Kidney (tissue), 14 donors: ENCODE data around the gene KAT8. TPM values are rescaled to one million over a fixed set of nuclear protein-coding genes. Genes with fewer than 3 reads are reported as not detected.

ENCODE experiments used
- DNase-seq, 5 donors: peaks; one replicate each; pipeline ENCODE4 v3.0.0-alpha.2; 2013 to 2020
- FAIRE-seq: peaks from 2 replicates; lab custom pipeline; 2012; peaks lifted over from hg19 to GRCh38; lab: Jason Lieb, UNC
- H3K27ac ChIP-seq, 2 donors: one replicate each; pipeline ENCODE4 v1.7.0; 2013; ENCODE audit warnings: low read depth in 2 of 2, low read length in 2 of 2, inconsistent platforms in 1 of 2
- H3K27me3 ChIP-seq: one replicate; pipeline ENCODE4 v1.7.1; 2013; ENCODE audit warnings: low read length, inconsistent platforms; ENCODE audit not compliant: control insufficient read depth, insufficient read depth
- H3K36me3 ChIP-seq, 3 donors: one replicate each; pipeline versions ENCODE4 v1.7.0 to v1.7.1; 2013; ENCODE audit warnings: low read length in 3 of 3, control low read depth in 1 of 3, inconsistent platforms in 1 of 3; ENCODE audit not compliant: insufficient read depth in 3 of 3, control insufficient read depth in 2 of 3
- H3K4me1 ChIP-seq, 3 donors: one replicate each; pipeline versions ENCODE4 v1.7.0 to v1.7.1; 2013; ENCODE audit warnings: low read length in 3 of 3, inconsistent platforms in 1 of 3, low read depth in 1 of 3; ENCODE audit not compliant: control insufficient read depth in 2 of 3, insufficient read depth in 2 of 3
- H3K4me3 ChIP-seq, 3 donors: one replicate each; pipeline versions ENCODE4 v1.7.0 to v1.8.1; 2013; ENCODE audit warnings: low read length in 3 of 3, control low read depth in 1 of 3, inconsistent platforms in 1 of 3
- H3K9ac ChIP-seq, 3 donors: one replicate each; pipeline versions ENCODE4 v1.7.0 to v1.7.1; 2013; ENCODE audit warnings: low read length in 3 of 3, control low read depth in 1 of 3, inconsistent platforms in 1 of 3
- H3K9me3 ChIP-seq, 3 donors: one replicate each; pipeline versions ENCODE4 v1.7.0 to v1.7.1; 2013; ENCODE audit warnings: low read length in 3 of 3, control low read depth in 1 of 3, inconsistent platforms in 1 of 3; ENCODE audit not compliant: control insufficient read depth in 2 of 3, insufficient read depth in 1 of 3
- CTCF ChIP-seq: IDR thresholded peaks from 3 replicates; pipeline ENCODE4 v1.5.1; 2012; ENCODE audit warnings: mild to moderate bottlenecking, moderate library complexity, borderline replicate concordance; ENCODE audit not compliant: insufficient read depth; ENCODE audit errors: extremely low read depth
- intact Hi-C: fragments of 100-400 bp; cut with DNase I; formaldehyde crosslinking; loops from one replicate; pipeline ENCODE4 v1.11.1; 2022
- polyA plus RNA-seq: library from polyadenylated mRNA; stranded (reverse); fragments of 350-450 nt; fragmentation: Illumina TruSeq; extraction: RNeasy Lipid Tissue Mini Kit (QIAGEN cat#74804); gene quantifications from one replicate; pipeline ENCODE4 v1.2.3, GENCODE V29; 2014; ENCODE audit warnings: low read depth, low replicate concordance; ENCODE audit not compliant: insufficient read depth
- total RNA-seq: library from RNA; stranded (reverse); fragmentation: NEBNext Ultra II Directional; extraction: Animal tissue kit (Norgen Biotek cat#: 25700); gene quantifications from one replicate; pipeline ENCODE4 v1.2.1, GENCODE V29; 2021
- donor health status: control.
- donor health status: control.
- donor health status: control.
- donor health status: control.
- donor health status: control.
- donor health status: DM: yes; HTN: yes; CAD: no.
- donor health status: Normal renal cell carcinoma (clear cell type).

Gene KAT8
- total and polyA plus RNA-seq, 2 donors from 2014 or later = 40.9 to 83.8 TPM

- no peak for FAIRE-seq
- DNase-seq = no peak
- H3K27ac ChIP-seq = no peak overlapping the region
Observed at GRCh38 chr16:31120129-31120528, 2.7 kb downstream of the KAT8 start.

GRCh38 chr16:31125844-31126243 is 8.4 kb downstream of the KAT8 start:
- Histone ChIP-seq H3K27ac (no peak overlapping the region), H3K27me3 (no peaks in the 10 kb centered on the region), H3K4me1 (peaks cover 0 to 25% (median 0%) of the 10 kb centered on the region in 3 donors), H3K4me3 (no peak overlapping the region), H3K9me3 (no peaks in the 10 kb centered on the region), H3K9ac (no peak overlapping the region), H3K36me3 (peaks cover 6 to 23% (median 11%) of the 10 kb centered on the region in 3 donors)
- FAIRE-seq (no peak), DNase-seq (no peak)
- intact Hi-C loops = no loop called here
- TF ChIP-seq CTCF = no peak

More at GRCh38 chr16:31120129-31120528, 2.7 kb downstream of the KAT8 start:
- Histone ChIP-seq H3K36me3 (peaks cover 5 to 19% (median 14%) of the 10 kb centered on the region in 3 donors), H3K4me3 (no peak overlapping the region), H3K9ac (no peak overlapping the region), H3K9me3 (no peaks in the 10 kb centered on the region), H3K27me3 (no peaks in the 10 kb centered on the region), H3K4me1 (peaks cover 4 to 11% (median 9%) of the 10 kb centered on the region in 3 donors)
- no peak for TF ChIP-seq CTCF
- intact Hi-C loops = no loop called here

GRCh38 chr16:31127182-31127581 is 9.7 kb downstream of the KAT8 start:
- no peak overlapping the region for H3K4me3 ChIP-seq
- peaks cover 6 to 27% (median 10%) of the 10 kb centered on the region in 3 donors for H3K36me3 ChIP-seq
- no peak overlapping the region for H3K27ac ChIP-seq
- DNase-seq = no peak
- peaks cover 0 to 34% (median 10%) of the 10 kb centered on the region in 3 donors for H3K4me1 ChIP-seq
- no peak for TF ChIP-seq CTCF
- H3K27me3 ChIP-seq = no peaks in the 10 kb centered on the region
- intact Hi-C loops = no loop called here
- no peak overlapping the region for H3K9ac ChIP-seq
- FAIRE-seq = no peak
- H3K9me3 ChIP-seq = no peaks in the 10 kb centered on the region
